GM21515 (cell line): ENCODE data around the gene MAGED2.
"Not testable (repeated sequence)": the region's sequence is repeated elsewhere in the genome, so short reads cannot be mapped to it uniquely, and the experiment has no call there.

Experiments used
- ATAC-seq: cut with Tn5 transposase; IDR thresholded peaks from one replicate; pipeline ENCODE4 v1.9.1; 2021; ENCODE audit not compliant: unreplicated experiment

Gene MAGED2

GRCh38 chrX:54807524-54808108 lies at the start of gene MAGED2:
TSS of gene MAGED2 (plus strand) at chrX:54807745. CDS start at chrX:54809332, 1,587 bp downstream.
- ATAC-seq = no peak

- ATAC-seq = no peak
These were observed 49.2 kb upstream of the MAGED2 start for GRCh38 chrX:54758114-54759055.

- not testable (repeated sequence) for ATAC-seq
These were observed 33.0 kb upstream of the MAGED2 start for GRCh38 chrX:54774391-54775094.

- ATAC-seq = no peak
These were observed 31.5 kb upstream of the MAGED2 start for GRCh38 chrX:54776061-54776460.

GRCh38 chrX:54776987-54777672 lies 30.4 kb upstream of the MAGED2 start:
- ATAC-seq = no peak

- ATAC-seq = no peak
These were observed 21.6 kb upstream of the MAGED2 start for GRCh38 chrX:54785901-54786300.

GRCh38 chrX:54786967-54787366 lies 20.6 kb upstream of the MAGED2 start:
- ATAC-seq = no peak

GRCh38 chrX:54788446-54788845 lies 19.1 kb upstream of the MAGED2 start:
- ATAC-seq = no peak

- not testable (repeated sequence) for ATAC-seq
These were observed 18.1 kb upstream of the MAGED2 start for GRCh38 chrX:54789405-54789804.

GRCh38 chrX:54794028-54794427 lies 13.5 kb upstream of the MAGED2 start:
- ATAC-seq = no peak

- no peak for ATAC-seq
These were observed 12.8 kb upstream of the MAGED2 start for GRCh38 chrX:54794795-54795194.

GRCh38 chrX:54798137-54798536 lies 9.4 kb upstream of the MAGED2 start, which contains the start of gene ITIH6:
TSS of gene ITIH6 (minus strand) at chrX:54798255. CDS start at chrX:54798210, 45 bp downstream.
- no peak for ATAC-seq

GRCh38 chrX:54799046-54799445 lies 8.5 kb upstream of the MAGED2 start:
- no peak for ATAC-seq

- peak; percentile 30 for ATAC-seq
These were observed 612 bp downstream of the MAGED2 start for GRCh38 chrX:54808109-54808604.

GRCh38 chrX:54808605-54809483 lies 1.3 kb downstream of the MAGED2 start:
- peak; percentile 85 for ATAC-seq

- ATAC-seq = no peak
These were observed 3.0 kb downstream of the MAGED2 start for GRCh38 chrX:54810532-54810931.

- ATAC-seq = no peak
These were observed 3.8 kb downstream of the MAGED2 start for GRCh38 chrX:54811301-54811885.

GRCh38 chrX:54812306-54812705 lies 4.8 kb downstream of the MAGED2 start:
- ATAC-seq = no peak

- ATAC-seq = no peak
These were observed 9.8 kb downstream of the MAGED2 start for GRCh38 chrX:54817220-54817820.
